Prostate gland (tissue), 2 donors: ENCODE measurements around the gene ATP6V0B.

Experiments used
- POLR2AphosphoS5 ChIP-seq: sonication (generic); formaldehyde crosslinking; IDR thresholded peaks from one replicate; pipeline ENCODE4 v1.6.1; 2017; ENCODE audit warnings: antibody characterized with exemption
- TF ChIP-seq, protein P1 (sequence below), 4 experiments: fragments of 200-600 bp in 2 of 4; fragments of 450-650 bp in 2 of 4; sonication (generic) in 2 of 4; IDR thresholded peaks; 1 replicate in 3 of 4; 2 replicates in 1 of 4; pipeline ENCODE4 v1.5.1; 2016 to 2019; ENCODE audit warnings: antibody characterized with exemption in 4 of 4, mild to moderate bottlenecking in 2 of 4, moderate library complexity in 2 of 4

DNA sequence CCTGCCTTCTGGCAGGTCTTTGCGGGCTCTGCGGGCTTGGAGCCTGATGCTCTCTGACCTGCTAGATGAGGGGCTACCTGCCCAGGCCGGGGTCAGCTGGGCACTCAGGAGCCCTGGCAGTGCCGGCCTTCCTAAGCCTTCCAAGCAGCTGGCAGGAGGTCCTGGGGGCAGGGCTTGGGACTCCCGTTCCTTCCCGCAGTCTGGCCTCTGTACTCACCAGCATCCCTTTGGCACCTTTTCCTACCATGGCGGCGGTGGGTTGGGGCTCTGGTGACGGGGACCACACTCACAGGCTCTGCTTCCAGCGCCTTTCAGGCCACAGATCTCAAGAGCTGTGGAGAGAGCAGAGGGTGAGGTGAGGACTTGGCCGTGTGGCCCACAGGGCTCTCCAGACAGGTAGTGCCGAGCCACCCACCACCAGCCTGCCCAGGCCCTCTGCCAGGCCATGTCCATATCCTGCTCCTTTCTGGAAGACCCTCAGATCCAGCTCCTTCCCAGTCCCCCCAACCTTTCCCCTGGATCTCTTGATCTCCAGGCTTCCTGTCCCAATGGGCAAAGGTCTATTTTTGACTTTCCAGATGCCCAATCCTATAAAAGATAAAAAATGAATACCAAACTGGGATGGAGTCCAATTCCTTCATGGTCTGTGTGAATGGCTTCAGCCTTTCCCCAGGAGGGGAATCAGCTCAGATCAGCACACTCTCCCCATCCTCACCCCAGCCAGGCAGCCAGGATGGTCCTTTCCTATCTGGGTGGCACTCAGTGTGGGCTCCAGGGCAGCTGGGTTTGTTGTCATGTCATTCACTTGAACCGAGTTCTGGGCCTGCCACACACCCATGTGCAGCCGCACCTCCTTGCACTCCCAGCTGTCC is 49.5 kb downstream of the ATP6V0B start:
- TF ChIP-seq, protein P1, sequence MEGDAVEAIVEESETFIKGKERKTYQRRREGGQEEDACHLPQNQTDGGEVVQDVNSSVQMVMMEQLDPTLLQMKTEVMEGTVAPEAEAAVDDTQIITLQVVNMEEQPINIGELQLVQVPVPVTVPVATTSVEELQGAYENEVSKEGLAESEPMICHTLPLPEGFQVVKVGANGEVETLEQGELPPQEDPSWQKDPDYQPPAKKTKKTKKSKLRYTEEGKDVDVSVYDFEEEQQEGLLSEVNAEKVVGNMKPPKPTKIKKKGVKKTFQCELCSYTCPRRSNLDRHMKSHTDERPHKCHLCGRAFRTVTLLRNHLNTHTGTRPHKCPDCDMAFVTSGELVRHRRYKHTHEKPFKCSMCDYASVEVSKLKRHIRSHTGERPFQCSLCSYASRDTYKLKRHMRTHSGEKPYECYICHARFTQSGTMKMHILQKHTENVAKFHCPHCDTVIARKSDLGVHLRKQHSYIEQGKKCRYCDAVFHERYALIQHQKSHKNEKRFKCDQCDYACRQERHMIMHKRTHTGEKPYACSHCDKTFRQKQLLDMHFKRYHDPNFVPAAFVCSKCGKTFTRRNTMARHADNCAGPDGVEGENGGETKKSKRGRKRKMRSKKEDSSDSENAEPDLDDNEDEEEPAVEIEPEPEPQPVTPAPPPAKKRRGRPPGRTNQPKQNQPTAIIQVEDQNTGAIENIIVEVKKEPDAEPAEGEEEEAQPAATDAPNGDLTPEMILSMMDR (IDR thresholded peaks at IDR 0.05): no peak
- no peak for TF ChIP-seq POLR2AphosphoS5
